HG02852 (cell line): ENCODE results near the gene DMRT3.

Source experiments
- ATAC-seq: cut with Tn5 transposase; IDR thresholded peaks from one replicate; pipeline ENCODE4 v1.9.1; 2021; ENCODE audit warnings: mild to moderate bottlenecking, moderate library complexity; ENCODE audit not compliant: unreplicated experiment

The DMRT3 gene

GRCh38 chr9:970151-970996 is 6.1 kb upstream of the DMRT3 start:
- no peak for ATAC-seq

DNA sequence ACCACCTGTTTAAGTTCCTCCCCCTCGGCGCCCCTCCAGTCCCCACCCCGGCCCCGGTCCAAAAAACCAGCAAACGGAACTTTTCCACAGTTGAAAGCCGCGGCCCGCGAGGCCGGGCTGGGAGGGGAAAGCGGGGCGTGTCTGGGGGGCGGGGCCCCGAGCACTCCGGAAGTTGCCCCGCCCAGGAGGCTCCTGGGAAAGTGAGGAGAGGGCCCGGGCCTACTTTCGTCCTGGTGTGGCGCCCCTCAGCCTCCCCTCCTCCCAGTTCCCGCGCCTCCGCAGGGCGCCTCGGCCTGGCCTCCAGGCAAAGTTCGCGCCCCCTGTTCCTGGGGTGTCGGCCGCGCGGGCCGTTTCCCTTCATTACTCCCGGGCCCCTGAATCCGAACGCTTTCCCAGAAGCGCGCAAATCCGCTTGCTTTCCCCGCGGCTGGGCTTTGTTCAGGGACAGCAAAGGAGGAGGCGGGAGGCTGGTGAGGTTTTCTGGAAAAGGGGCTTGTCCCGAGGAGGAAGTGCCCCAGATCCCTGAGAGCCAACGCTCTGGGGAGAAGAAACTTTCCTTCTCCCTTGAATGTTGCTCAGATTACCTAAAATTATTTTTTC is 4.5 kb upstream of the DMRT3 start:
- ATAC-seq = no peak

GRCh38 chr9:972501-973294 is 3.8 kb upstream of the DMRT3 start:
- ATAC-seq = no peak

- ATAC-seq = no peak
Measured at GRCh38 chr9:973295-973834, 3.1 kb upstream of the DMRT3 start.

- ATAC-seq = no peak
Measured at GRCh38 chr9:974031-974995, 2.1 kb upstream of the DMRT3 start.

GRCh38 chr9:974996-975739 is 1.3 kb upstream of the DMRT3 start:
- ATAC-seq = no peak

DNA sequence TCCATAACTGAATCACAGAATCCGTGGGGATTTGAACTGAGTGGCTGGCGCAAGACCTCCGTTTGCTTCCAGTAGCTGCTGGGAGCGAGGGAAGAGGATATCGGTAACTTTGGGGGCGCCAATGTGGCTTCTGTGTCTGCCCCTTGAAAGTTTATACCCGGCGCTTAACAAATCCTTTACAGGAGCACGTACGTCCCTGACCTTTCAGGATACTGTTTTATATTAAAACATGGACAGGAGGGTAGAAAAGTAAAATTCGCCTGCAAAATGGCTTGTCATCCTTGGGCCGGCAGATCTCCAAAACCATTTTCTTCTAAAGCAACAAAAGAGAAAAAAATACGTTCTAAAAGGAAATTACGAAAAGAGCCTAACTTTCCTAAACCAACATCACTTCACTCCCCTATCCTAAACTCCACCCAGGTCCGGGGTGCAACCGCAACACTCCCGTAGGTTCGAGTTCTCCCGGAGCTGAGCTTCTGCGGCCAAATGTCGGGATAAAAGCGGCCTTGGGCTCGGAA is 656 bp upstream of the DMRT3 start:
- no peak for ATAC-seq

- ATAC-seq = no peak
Measured at GRCh38 chr9:976943-977837, 735 bp downstream of the DMRT3 start.

DNA sequence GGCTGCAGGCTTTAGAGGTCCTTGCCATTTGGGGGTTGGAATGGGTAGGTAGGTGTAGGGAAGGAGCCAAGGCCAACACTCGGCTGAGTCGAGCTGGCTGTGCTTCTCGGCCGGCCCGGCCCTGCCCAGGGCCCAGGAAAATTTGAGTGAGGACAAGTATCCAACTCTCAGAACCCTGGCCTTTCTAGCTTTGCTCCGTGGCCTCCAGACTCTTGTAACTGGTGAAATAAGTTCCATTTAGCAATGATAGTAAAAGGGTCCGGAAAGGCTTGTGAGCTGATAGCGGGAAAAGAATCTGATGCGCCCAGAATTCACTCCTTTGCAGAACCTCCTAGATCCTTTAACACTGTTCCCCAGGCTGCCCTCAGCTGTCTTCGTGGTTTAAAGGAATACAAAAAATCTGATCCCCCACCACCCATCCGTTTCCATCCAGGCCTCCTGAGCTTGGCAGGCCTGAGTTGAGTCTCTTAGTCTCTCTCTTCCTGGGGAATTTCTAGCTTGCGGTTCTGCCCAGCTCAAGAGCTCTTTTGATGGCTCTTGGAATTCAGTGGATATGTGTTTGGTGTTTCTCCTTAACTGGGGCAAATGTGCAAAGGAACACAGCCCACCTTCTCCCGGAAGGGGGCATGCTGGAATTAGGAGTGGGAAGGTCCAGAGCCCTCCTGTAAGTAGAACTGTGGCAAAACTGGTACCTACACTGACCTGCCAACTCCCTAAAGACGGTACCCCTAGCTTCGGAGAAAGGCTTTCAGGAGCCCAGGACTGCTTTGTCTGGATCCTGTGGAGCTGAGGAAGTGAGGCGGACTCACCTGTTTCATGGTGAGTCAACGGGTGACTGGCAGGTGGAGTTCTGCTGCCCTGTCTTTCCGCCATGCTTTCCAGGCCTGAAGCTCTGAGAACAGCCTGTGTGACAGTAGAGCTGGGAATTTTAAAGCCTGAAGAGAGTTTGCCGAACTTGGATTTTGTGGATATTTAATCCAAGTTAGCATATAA is 1.7 kb downstream of the DMRT3 start:
- ATAC-seq = no peak

- ATAC-seq = no peak
Measured at GRCh38 chr9:979983-980382, 3.5 kb downstream of the DMRT3 start.

- no peak for ATAC-seq
Measured at GRCh38 chr9:980640-981039, 4.2 kb downstream of the DMRT3 start.

DNA sequence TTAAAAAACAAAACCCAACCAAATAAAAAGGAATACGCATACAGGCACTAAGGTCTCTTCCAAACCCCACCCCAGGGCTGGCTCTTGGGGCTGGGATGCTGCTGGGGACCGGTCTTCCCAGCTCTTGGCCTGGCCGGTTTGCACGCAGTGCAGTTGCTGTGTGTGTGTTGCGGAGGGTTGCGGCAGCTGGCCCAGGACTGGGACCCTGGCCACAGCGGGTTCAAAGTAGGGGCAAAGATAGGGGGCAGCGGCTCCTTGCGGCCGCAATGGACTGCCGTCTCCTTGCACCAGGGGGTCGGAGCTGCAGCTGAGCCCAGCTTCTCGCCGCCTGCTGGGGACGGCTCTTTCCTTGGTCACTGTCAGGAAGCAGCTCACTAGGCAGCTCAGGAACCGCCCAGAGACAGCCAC is 5.0 kb downstream of the DMRT3 start:
- no peak for ATAC-seq

- ATAC-seq = no peak
Measured at GRCh38 chr9:982394-983230, 6.2 kb downstream of the DMRT3 start.

- ATAC-seq = no peak
Measured at GRCh38 chr9:994005-994404, 17.6 kb downstream of the DMRT3 start.

DNA sequence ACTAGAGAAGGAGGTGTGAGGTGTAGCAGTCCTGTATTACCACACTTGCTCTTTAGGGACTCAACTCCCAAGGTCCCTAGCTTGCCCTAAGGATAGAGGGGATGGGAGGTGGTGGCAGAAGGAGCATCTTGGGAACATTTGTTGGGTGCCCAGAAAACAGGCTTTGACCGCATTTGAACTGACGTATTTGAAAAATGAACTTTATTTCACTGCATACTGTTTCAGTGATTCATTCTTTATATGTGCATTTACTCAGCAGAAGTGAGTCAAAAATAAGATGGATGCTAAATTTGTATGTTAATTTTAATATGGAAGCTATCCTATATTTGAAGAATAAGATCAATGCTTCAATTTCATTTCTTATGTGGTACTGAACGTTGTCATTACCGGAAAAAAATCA is 18.7 kb downstream of the DMRT3 start:
- ATAC-seq = no peak

- ATAC-seq = no peak
Measured at GRCh38 chr9:995781-996180, 19.3 kb downstream of the DMRT3 start.
